GM15510 (cell line): Measurements from ENCODE around the gene OR5AL1.

Experiments
- POLR2A ChIP-seq: IDR thresholded peaks from 3 replicates; pipeline ENCODE4 v1.6.1; 2011; ENCODE audit warnings: borderline replicate concordance; ENCODE audit not compliant: insufficient read length; ENCODE audit errors: extremely low read depth

OR5AL1 gene

DNA sequence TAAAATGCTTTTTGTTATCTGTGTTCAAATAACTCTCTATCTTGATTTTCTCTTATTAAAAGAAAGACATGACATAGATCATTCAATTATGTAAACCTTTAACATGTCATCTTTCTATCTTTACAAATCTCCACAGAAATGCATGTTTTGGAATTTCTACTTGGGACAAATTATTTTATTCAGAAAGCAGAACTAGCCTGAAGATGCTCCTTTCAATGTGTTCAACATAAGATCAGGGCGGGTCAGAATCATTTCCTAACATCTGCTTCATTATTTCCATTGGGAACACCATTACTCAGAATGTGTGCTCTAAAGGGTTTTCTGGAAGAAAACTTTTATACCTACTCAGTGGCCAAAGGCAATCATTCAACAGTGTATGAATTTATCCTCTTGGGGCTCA is at the start of gene OR5AL1:
TSS of gene OR5AL1 (plus strand) at position 301 of the 400 bp plus-strand sequence.
- no peak for TF ChIP-seq POLR2A

- TF ChIP-seq POLR2A: no peak
Observed at GRCh38 chr11:56375324-56375723, 37.2 kb upstream of the OR5AL1 start, which contains the start of gene OR8U1. OR8U1 (plus strand) TSS chr11:56375624; CDS start chr11:56375624, 0 bp downstream.

DNA sequence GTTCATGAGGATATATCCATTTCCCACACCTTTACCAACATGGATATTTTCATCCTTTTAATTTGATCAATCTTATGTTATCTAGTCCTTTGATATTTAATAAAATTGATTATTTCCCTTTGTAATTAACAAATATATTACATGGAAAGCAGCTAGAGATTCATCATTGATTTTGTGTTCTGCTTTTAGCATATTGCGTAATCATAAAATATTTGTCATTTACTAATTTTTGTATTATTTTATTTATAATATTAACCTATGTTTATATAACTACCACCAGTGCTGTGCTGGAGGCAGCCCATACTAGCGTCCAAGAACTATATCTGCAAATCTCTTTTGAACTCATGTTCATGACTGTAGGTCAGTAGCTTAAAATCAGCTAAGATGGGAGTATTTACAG is 32.4 kb upstream of the OR5AL1 start:
- no peak for TF ChIP-seq POLR2A

DNA sequence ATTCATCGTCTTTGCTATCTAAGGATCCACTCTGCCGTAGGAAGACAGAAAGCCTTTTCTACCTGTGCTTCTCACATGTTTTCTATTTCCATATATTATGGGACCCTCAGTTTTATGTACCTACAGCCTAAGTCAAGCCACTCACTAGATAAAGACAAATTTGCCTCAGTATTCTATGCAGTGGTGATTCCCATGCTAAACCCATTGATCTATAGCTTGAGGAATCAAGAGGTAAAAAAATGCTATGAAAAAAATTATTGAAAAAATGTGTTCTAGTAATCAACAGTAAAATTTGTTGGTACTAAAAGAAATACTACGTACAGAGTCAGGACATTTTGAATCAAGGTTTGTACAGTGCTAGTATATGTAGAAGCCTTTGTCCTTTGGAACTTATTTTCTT is 18.1 kb upstream of the OR5AL1 start:
- TF ChIP-seq POLR2A: no peak

DNA sequence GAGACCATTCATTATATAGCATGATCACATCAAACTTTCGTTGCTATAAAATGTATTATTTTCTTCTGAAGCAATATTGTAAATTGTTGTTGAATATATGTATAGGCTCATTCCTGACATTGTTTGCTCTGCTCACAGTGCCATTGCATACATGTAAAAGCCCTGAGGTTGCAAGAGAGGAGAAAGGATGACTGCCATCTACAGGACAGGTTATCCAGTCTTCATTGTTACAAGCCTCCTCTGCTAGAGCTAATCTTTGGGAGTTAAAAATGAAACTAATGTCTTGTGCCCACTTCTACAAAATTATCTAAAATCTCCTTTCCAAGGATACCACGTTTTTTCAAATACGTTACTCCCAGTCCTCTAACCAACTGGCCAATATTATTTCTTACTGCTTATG is 16.4 kb upstream of the OR5AL1 start:
- no peak for TF ChIP-seq POLR2A

- no peak for TF ChIP-seq POLR2A
Observed at GRCh38 chr11:56404393-56404792, 8.1 kb upstream of the OR5AL1 start.

GRCh38 chr11:56410801-56411200 is 1.7 kb upstream of the OR5AL1 start:
- TF ChIP-seq POLR2A: no peak

DNA sequence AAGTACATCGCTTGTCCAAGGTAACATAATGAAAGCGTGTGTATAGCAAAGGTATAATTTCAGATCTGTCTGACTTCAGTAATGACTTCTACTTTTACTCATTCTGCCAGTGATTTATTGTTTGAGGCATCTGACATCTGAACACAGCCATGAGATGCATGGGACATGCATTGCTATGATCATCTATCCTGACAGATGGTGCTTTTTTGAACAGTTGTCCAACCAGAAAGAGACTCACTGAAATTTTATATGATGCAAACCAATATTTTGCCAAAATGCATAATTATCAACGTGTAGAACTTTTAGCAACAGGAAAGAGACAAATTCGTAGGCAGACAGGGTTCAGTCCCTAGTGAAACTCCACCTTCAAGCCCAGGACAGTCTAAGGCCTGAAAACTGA is 41.0 kb downstream of the OR5AL1 start:
- no peak for TF ChIP-seq POLR2A

- no peak for TF ChIP-seq POLR2A
Observed at GRCh38 chr11:56457076-56457475, 44.6 kb downstream of the OR5AL1 start.
